GM21528 (cell line): ENCODE measurements around the gene GABARAP.
A peak's percentile ranks its signal among the peaks of the same experiment; 100 is the strongest.
"Not testable (repeated sequence)": the region's sequence is repeated elsewhere in the genome, so short reads cannot be mapped to it uniquely, and the experiment has no call there.

ENCODE experiments used
- ATAC-seq: cut with Tn5 transposase; IDR thresholded peaks from one replicate; pipeline ENCODE4 v1.9.1; 2021; ENCODE audit warnings: mild to moderate bottlenecking, moderate library complexity; ENCODE audit not compliant: unreplicated experiment, low FRiP score

The GABARAP gene

GRCh38 chr17:7261379-7262191 lies 19.3 kb upstream of the GABARAP start:
- ATAC-seq, result no peak

DNA sequence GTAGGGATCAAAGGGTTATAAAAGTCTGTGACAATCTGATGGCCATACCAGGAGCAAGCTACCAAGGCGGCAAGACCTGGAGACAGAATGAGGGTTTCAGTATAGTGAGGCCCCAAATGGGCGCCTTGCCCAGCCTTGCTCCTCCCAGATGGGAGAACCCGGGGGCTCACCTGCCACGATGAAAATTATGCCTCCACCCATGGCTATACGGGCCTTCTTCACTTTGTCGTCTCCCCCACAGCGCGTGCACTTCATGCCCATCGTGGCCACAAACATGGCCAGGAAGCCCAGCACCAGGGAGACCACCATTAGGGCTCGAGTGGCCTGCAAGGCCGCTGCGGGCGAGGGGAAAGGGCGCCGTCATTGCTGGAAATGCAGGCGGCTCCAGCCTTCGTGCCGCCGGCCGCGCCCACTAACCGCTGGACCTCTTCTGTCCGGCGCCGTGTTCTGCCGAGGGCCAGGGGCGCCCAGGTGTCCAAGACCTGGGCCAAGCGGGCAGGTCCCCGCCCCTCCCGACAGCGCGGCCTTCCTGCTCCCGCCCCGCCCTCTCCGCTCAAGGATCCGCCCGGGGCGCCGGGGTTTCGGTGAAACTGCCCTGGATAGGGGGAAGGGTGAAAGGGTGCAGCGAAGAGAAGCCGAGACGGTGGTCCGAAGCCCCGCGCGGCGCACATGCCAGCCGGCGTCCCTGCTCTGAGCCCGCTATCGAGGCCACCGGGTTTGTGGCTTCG lies 18.6 kb upstream of the GABARAP start:
- ATAC-seq, result no peak

DNA sequence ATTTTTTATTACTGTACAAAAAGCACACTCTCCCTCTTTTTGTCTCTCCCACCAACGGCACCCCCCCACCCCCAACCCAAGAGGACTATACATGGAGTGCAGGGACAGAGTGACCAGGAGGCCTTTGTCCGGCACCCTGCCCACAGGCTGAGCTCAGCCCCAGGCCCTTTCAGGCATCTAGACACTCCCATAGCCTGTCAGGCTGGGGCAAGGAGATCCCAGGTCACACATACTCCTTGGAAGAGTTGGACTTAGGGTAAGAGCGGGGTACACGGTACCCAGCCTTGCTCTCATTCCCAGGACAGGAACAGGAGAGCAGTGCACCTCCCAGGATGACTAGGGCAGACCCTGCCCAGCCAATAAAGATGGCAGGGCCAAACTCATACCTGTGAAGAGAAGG lies 17.9 kb upstream of the GABARAP start:
- no peak for ATAC-seq

DNA sequence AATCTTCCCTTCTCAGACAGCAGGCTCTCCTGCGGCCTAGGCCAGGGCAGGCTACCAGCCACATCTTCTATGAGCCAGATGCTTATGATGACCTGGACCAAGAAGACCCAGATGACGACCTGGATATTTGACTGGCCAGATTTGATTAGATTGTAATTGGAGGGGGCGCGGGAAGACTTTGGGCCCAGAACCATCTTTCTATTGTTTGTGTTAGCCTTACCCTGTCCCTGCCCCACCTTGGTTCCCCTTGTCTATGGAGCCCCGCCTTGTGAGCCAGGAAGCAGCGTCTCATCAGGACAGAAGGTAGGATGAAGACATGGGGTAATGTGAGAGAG lies 17.3 kb upstream of the GABARAP start:
- no peak for ATAC-seq

- ATAC-seq, result no peak
These were observed 16.7 kb upstream of the GABARAP start for GRCh38 chr17:7258731-7259554.

GRCh38 chr17:7256766-7257456 lies 14.7 kb upstream of the GABARAP start:
- ATAC-seq, result no peak

- no peak for ATAC-seq
These were observed 12.3 kb upstream of the GABARAP start for GRCh38 chr17:7254511-7254910.

- no peak for ATAC-seq
These were observed 10.8 kb upstream of the GABARAP start for GRCh38 chr17:7253082-7253481.

- peak; percentile 49 for ATAC-seq
These were observed 10.2 kb upstream of the GABARAP start, which contains the start of gene ELP5 for GRCh38 chr17:7252176-7253043. Gene ELP5 (plus strand): TSS chr17:7252215. CDS start chr17:7252551, 336 bp downstream.

- peak; percentile 87 for ATAC-seq
These were observed 9.5 kb upstream of the GABARAP start, which contains the start of gene CTDNEP1 for GRCh38 chr17:7251661-7252175. Gene CTDNEP1 (minus strand): TSS chr17:7251734. CDS start chr17:7251296, 438 bp downstream.

GRCh38 chr17:7250695-7251627 lies 8.7 kb upstream of the GABARAP start:
- no peak for ATAC-seq

DNA sequence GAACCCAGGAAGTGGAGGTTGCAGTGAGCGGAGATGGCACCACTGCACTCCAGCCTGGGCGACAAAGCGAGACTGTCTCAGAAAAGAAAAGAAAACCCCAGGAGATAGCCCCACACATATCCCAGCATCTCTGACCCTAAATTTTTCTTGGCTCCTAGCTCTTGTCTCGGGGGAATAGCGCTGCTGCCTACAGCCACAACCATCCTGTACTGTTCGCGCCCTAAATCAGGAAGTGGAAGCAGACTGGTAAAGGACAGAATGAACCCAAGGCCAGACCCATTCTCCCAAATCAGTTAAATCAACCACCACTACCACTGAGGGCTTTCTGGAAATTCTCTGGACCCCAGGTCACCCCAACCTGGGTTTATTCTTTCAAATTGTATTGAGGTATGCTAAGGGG lies 7.6 kb upstream of the GABARAP start:
- ATAC-seq, result no peak

DNA sequence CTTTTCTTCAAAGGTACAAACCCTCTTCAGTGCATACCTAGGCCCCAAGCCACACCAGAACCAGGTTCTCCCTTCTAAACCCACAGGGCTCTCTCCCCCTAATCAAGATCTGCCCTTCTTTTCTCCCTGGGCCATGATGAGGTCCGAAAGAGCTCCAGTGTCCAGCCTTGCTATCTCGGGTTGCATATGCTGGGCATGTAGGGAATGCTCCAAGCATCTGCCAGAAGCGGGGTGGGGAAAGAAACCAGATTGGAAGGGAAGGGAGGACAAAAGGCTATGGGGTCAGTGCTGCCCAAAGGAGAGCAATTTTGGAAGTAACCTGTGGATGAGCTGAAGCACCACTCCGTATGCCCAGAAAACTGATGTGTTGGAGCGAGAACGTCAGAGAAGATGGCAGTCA lies 7.0 kb upstream of the GABARAP start:
- no peak for ATAC-seq

DNA sequence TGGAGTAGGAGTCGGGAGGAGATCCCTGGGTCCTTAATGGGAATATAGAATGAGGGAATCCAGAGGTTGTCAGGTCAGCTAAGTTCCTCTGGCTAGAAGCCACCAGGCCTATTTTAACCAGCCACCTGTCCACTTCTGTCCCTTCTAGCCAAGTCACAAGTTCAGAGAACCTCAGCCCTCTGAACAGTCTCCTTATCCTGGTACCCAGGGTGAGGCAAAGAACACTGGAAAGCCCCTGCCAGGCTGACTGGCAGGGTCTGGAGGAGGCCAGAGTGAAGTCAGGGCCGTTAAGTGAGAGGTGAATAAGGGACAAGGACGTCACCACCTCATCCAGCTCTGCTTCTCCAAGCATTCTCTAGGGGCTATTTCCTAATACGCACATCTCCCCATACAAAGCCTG lies 6.5 kb upstream of the GABARAP start:
- no peak for ATAC-seq

GRCh38 chr17:7246779-7247178 lies 4.5 kb upstream of the GABARAP start:
- ATAC-seq, result no peak

GRCh38 chr17:7243838-7244237 lies 1.6 kb upstream of the GABARAP start:
- ATAC-seq, result not testable (repeated sequence)

DNA sequence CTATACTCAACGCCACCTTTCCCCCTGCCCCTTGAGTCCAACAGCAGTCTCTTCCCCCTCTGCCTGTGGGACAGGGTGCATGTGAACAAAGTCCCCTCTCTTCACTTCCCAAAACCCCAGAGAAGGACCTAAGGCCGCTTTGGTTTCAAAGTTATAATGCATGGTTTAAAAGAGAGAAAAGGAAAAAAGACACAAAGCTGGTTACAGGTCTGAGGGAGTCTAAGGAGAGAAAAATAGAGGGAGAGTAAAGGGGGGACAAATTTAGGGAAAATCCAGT lies 1.1 kb upstream of the GABARAP start:
- ATAC-seq, result no peak

- peak; percentile 38 for ATAC-seq
These were observed 636 bp upstream of the GABARAP start for GRCh38 chr17:7242717-7243452.
